Activated CD8-positive, alpha-beta memory T cell treated with anti-CD3 and anti-CD28 coated beads, Interleukin-2, amount 50 U/mL, for 48 hours (primary cell): Measurements from ENCODE around the gene APOD.
A peak's percentile ranks its signal among the peaks of the same experiment; 100 is the strongest.
"Not testable (repeated sequence)": the region's sequence is repeated elsewhere in the genome, so short reads cannot be mapped to it uniquely, and the experiment has no call there.

Experiments used
- DNase-seq: peaks from one replicate; pipeline ENCODE4 v3.0.0-alpha.2; 2020

Gene APOD

GRCh38 chr3:195617134-195617533 is 33.4 kb upstream of the APOD start:
- DNase-seq, result not testable (repeated sequence)

GRCh38 chr3:195616681-195617080 is 32.9 kb upstream of the APOD start:
- peak; percentile 60 for DNase-seq

- not testable (repeated sequence) for DNase-seq
Observed at GRCh38 chr3:195615952-195616537, 32.3 kb upstream of the APOD start.

- peak; percentile 53 for DNase-seq
Observed at GRCh38 chr3:195614672-195615504, 31.1 kb upstream of the APOD start.

- no peak for DNase-seq
Observed at GRCh38 chr3:195613468-195614069, 29.8 kb upstream of the APOD start.

GRCh38 chr3:195612075-195612800 is 28.5 kb upstream of the APOD start:
- peak; percentile 34 for DNase-seq

- DNase-seq, result no peak
Observed at GRCh38 chr3:195609229-195609628, 25.5 kb upstream of the APOD start.

- peak; percentile 2 for DNase-seq
Observed at GRCh38 chr3:195601785-195602184, 18.0 kb upstream of the APOD start.

- DNase-seq, result peak; percentile 12
Observed at GRCh38 chr3:195601382-195601781, 17.6 kb upstream of the APOD start.

- DNase-seq, result not testable (repeated sequence)
Observed at GRCh38 chr3:195599926-195600325, 16.2 kb upstream of the APOD start.

- not testable (repeated sequence) for DNase-seq
Observed at GRCh38 chr3:195599516-195599915, 15.8 kb upstream of the APOD start.

- no peak for DNase-seq
Observed at GRCh38 chr3:195597848-195598247, 14.1 kb upstream of the APOD start.

- no peak for DNase-seq
Observed at GRCh38 chr3:195597229-195597628, 13.5 kb upstream of the APOD start.

GRCh38 chr3:195596765-195597171 is 13.0 kb upstream of the APOD start:
- DNase-seq, result no peak

GRCh38 chr3:195595785-195596531 is 12.2 kb upstream of the APOD start:
- DNase-seq, result peak; percentile 28

- DNase-seq, result peak; percentile 46
Observed at GRCh38 chr3:195591852-195592251, 8.1 kb upstream of the APOD start.

GRCh38 chr3:195591220-195591619 is 7.5 kb upstream of the APOD start:
- DNase-seq, result no peak

GRCh38 chr3:195590381-195590780 is 6.6 kb upstream of the APOD start:
- peak; percentile 30 for DNase-seq

- not testable (repeated sequence) for DNase-seq
Observed at GRCh38 chr3:195589796-195590195, 6.1 kb upstream of the APOD start.

GRCh38 chr3:195587824-195588223 is 4.1 kb upstream of the APOD start:
- DNase-seq, result no peak

- DNase-seq, result no peak
Observed at GRCh38 chr3:195587406-195587805, 3.7 kb upstream of the APOD start.

GRCh38 chr3:195584543-195584870 is 767 bp upstream of the APOD start:
- DNase-seq, result no peak

- no peak for DNase-seq
Observed at GRCh38 chr3:195582947-195583346, 793 bp downstream of the APOD start.
